GM18870 (cell line): ENCODE results near the gene HIBCH.
"Not testable (repeated sequence)": the region's sequence is repeated elsewhere in the genome, so short reads cannot be mapped to it uniquely, and the experiment has no call there.

Source experiments
- ATAC-seq: cut with Tn5 transposase; IDR thresholded peaks from one replicate; pipeline ENCODE4 v1.9.1; 2021; ENCODE audit warnings: moderate library complexity; ENCODE audit not compliant: unreplicated experiment

The HIBCH gene

GRCh38 chr2:190311893-190312634 lies 7.6 kb downstream of the HIBCH start:
- no peak for ATAC-seq

DNA sequence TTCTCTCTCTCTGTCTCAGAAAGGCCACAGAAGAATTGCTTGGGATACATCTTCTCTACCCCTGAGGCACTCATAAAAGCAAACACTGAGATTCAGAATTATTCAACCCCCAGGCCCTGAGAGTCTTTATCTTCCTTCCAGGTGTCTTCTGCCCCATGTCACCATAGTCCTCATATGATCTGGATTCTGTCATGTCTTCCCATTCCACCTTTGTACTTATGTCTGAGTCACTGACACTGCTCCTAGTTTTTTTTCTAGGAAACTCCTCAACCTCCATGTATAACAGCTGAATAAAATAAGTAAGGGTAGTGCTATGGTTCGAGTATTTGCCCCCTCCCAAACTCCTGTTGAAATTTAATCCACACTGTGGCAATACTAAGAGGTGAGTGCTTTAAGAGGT lies 11.6 kb downstream of the HIBCH start:
- no peak for ATAC-seq

GRCh38 chr2:190304404-190304803 lies 15.2 kb downstream of the HIBCH start:
- ATAC-seq, result no peak

DNA sequence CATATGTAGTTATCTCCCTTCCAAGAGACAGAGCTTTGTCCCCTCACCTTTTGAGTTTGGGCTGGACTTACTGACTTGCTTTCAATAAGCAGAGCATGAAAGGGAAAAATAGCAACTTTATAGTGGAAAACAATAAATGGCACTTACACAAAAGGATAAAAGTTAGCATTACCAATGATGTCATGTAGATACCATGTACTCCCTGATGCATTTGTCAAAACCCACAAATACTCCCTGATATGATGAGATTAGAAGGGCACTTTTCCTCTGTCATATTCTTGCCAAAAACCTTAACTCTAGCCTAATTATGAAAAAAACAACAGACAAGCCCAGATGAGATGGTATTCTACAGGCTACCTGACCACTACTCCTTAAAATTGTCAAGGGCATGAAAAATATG lies 16.0 kb downstream of the HIBCH start:
- ATAC-seq, result no peak

- no peak for ATAC-seq
These were observed 17.6 kb downstream of the HIBCH start for GRCh38 chr2:190302052-190302451.

DNA sequence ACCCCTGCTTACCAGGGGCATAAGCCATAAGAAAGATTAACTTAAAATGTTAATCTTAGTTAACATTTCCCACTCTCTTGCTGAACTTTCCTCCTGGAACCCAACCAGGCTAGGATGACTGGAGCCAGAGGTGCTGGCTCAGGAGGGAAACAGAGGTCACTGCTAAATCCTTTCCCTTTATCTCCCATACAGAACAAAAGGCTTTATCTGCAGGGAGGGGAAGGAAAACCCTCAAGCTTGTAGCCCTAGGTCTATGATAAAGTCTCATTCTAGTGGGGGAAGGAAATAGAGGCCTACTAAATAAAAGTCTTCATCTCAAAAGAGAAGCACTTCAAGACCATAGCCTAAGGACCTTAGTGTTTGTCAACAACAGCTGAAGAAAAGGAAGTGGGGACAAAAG lies 18.6 kb downstream of the HIBCH start:
- no peak for ATAC-seq

DNA sequence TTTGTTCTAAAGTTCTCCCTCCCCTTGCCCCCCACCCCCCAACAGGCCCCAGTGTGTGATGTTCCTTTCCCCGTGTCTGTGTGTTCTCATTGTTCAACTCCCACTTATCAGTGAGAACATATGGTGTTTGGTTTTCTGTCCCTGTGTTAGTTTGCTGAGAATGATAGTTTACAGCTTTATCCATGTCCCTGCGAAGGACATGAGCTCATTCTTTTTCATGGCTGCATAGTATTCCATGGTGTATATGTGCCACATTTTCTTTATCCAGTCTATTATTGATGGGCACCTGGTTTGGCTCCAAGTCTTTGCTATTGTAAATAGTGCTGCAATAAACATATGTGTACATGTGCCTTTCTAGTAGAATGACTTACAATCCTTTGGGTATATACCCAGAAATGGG lies 21.7 kb downstream of the HIBCH start:
- ATAC-seq, result not testable (repeated sequence)

DNA sequence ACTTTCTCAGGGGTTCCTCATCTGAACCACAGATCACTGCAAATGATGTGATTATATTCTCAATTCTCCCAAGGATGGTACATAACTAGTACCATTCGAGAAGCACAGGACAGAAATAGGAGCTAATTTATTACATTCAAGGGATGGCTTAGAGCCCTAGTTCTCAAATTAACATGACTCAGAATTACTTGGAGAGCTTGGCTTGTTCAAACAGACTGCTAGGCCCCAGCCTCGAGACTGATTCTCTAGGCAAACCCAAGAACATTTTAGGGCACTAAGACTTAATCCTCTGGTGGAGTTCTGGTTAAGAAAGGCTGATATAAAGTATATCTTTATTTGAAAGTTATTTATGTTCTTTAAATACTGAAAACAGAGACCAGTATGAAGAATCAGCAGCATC lies 35.8 kb downstream of the HIBCH start:
- no peak for ATAC-seq

GRCh38 chr2:190280565-190281350 lies 38.9 kb downstream of the HIBCH start:
- ATAC-seq, result no peak

DNA sequence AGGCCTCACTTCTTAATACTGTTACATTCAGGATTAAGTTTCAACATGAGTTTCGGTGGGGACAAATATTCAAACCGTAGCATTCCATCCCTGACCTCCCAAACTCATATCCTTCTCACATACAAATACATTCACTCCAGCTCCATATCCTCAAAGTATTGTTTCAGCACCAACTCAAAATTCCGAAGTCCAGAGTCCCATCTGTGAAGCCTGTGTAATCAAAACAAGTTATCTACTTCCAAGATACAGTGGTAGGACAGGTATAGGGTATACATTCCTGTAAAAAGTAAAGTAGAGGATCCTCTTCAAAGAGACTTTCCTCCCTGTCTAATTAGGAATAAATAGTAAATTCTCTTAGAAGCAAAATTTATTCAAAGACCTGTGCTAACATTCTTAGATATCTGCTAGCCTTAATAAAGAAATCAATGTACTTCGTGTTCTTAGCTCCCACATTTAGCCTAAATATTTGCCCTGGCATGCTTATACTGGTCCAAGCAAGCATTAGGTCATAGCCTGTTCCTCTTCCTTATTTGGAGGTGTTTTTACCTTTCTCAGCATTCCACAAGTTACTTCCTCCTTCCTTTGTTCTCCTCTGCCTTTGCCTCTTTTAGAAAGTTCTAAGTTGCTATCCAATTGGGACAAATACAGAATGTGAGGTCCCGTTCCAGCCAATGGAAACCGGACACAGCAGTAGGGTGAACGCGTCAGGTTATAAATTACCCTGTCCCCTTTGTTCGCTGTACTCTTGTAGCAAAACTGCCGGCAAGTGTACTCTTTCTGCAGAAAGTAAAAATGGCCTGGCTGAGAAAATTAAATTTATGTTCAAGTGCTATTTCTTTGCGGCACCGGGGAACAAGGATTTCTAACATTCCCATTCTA lies 40.1 kb downstream of the HIBCH start:
- ATAC-seq, result not testable (repeated sequence)

- ATAC-seq, result no peak
These were observed 42.2 kb downstream of the HIBCH start for GRCh38 chr2:190277234-190278112.

- ATAC-seq, result no peak
These were observed 47.2 kb downstream of the HIBCH start for GRCh38 chr2:190272457-190272842.

DNA sequence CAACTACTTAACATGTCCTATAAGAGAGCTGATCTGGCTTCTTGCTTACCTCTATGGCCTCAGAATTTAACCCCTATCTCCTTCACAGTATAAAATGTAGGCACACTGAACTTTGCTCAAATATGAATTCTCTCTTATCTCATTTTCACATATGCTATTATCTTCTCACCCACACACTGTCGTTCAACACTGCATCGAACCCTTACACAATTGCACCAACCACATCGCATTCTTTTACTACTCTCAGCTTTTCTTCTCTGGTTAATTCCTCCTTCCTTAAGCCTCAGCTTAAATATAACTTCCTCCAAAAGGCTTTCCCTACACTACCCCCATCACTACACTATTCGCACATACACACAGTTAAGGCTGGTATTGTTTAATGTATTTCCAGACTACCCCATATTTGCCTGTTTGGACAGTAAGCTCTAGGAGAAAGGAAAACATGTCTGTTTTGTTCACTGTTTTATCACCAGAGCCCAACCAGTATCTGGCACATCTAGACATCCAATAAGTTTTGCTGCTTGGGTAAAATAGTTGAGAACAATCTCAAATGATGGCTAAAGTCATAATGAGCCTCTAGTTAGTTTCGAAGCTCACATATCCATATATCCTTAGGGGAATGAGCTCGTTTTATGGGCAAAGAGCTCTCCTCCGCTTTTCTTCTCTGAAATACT lies 47.7 kb downstream of the HIBCH start:
- ATAC-seq, result no peak

GRCh38 chr2:190270298-190270697 lies 49.3 kb downstream of the HIBCH start:
- no peak for ATAC-seq

DNA sequence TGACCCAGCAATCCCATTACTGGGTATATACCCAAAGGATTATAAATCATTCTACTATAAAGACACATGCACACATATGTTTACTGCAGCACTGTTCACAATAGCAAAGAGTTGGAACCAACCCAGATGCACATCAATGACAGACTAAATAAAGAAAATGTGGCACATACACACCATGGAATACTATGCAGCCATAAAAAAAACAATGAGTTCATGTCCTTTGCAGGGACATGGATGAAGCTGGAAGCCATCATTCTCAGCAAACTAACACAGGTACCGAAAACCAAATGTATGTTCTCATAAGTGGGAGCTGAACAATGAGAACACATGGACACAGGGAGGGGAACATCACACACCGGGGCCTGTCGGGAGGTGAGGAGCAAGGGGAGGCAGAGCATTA lies 49.9 kb downstream of the HIBCH start:
- not testable (repeated sequence) for ATAC-seq

GRCh38 chr2:190267302-190267701 lies 52.3 kb downstream of the HIBCH start:
- ATAC-seq, result no peak

DNA sequence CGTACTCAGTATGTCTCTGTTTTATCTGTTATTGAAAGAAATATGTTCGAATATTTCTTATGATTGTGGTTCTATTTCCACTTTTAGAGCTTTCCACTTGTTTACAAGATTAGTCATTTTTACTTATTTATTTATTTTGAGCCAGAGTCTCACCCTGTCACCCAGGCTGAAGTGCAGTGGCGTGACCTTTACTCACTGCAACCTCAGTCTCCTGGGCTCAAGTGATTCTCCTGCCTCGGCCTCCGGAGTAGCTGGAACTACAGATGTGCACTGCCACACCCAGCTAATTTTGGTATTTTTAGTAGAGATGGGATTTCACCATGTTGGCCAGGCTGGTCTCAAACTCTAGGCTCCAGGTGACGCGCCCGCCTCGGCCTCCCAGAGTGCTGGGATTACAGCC lies 53.3 kb downstream of the HIBCH start:
- no peak for ATAC-seq

GRCh38 chr2:190261851-190262250 lies 57.8 kb downstream of the HIBCH start:
- no peak for ATAC-seq

DNA sequence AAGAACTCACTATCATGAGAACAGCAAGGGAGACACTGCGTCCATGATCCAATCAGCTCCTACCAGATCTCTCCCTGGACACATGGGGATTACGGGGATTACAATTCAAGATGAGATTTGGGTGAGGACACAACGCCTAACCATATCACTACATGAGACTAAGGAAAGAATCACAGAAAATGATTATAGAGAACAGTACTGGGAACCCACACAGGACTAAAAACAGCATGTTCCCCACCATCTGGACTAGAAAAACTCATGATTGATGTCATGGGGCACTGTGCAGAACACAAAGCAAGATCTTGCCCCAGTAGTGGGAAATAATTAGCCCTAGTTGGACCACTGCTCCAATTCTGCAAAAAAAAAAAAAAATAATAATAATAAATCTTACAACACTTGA lies 63.5 kb downstream of the HIBCH start:
- ATAC-seq, result no peak

DNA sequence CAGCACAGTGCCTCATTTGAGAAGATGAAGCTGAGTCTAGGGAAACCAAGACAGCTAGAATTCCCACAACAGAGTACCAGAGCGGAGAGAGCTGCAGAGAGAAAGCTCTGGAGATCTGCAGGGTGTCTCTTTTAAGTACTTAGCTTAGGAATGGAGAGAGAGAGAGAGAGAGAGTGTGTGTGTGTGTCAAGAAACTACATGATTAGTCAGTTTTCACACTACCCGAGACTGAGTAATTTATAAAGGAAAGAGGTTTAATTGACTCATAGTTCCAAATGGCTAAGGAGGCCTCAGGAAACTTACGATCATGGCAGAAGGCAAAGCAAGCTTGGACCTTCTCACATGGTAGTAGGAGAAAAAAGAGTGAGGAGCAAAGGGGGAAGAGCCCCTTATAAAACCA lies 64.0 kb downstream of the HIBCH start:
- ATAC-seq, result no peak
